Measurements from ENCODE around the gene CDK11B.
"Not testable (repeated sequence)": the region's sequence is repeated elsewhere in the genome, so short reads cannot be mapped to it uniquely, and the experiment has no call there.

The CDK11B gene

GRCh38 chr1:1683104-1683905 is 24.5 kb upstream of the CDK11B start:
- in situ Hi-C loops (cut with HindIII; ENCODE audit: low sequenced_read_pairs): no loop called here

GRCh38 chr1:1680912-1681273 is 22.1 kb upstream of the CDK11B start:
- in situ Hi-C loops (cut with HindIII; ENCODE audit: low sequenced_read_pairs): no loop called here

GRCh38 chr1:1680031-1680911 is 21.5 kb upstream of the CDK11B start:
- in situ Hi-C loops (cut with HindIII; ENCODE audit: low sequenced_read_pairs): no loop called here

- in situ Hi-C loops (cut with HindIII; ENCODE audit: low sequenced_read_pairs): no loop called here
These were observed 20.0 kb upstream of the CDK11B start for GRCh38 chr1:1678581-1679380.

GRCh38 chr1:1677718-1678580 is 19.1 kb upstream of the CDK11B start:
- in situ Hi-C loops (cut with HindIII; ENCODE audit: low sequenced_read_pairs): no loop called here

- in situ Hi-C loops (cut with HindIII; ENCODE audit: low sequenced_read_pairs): not testable (repeated sequence)
These were observed 17.3 kb upstream of the CDK11B start for GRCh38 chr1:1676087-1676486.

- in situ Hi-C loops (cut with HindIII; ENCODE audit: low sequenced_read_pairs): not testable (repeated sequence)
These were observed 16.4 kb upstream of the CDK11B start for GRCh38 chr1:1675218-1675617.

GRCh38 chr1:1674806-1675205 is 16.0 kb upstream of the CDK11B start:
- in situ Hi-C loops (cut with HindIII; ENCODE audit: low sequenced_read_pairs): not testable (repeated sequence)

- in situ Hi-C loops (cut with HindIII; ENCODE audit: low sequenced_read_pairs): no loop called here
These were observed 13.6 kb upstream of the CDK11B start for GRCh38 chr1:1672181-1672965.

- in situ Hi-C loops (cut with HindIII; ENCODE audit: low sequenced_read_pairs): no loop called here
These were observed 12.7 kb upstream of the CDK11B start for GRCh38 chr1:1671365-1672119.

- in situ Hi-C loops (cut with HindIII; ENCODE audit: low sequenced_read_pairs): no loop called here
These were observed 12.1 kb upstream of the CDK11B start for GRCh38 chr1:1670866-1671265.

- in situ Hi-C loops (cut with HindIII; ENCODE audit: low sequenced_read_pairs): no loop called here
These were observed 10.9 kb upstream of the CDK11B start for GRCh38 chr1:1669468-1670440.

- in situ Hi-C loops (cut with HindIII; ENCODE audit: low sequenced_read_pairs): no loop called here
These were observed 7.7 kb upstream of the CDK11B start for GRCh38 chr1:1666526-1666925.

GRCh38 chr1:1665815-1666251 is 7.0 kb upstream of the CDK11B start:
- in situ Hi-C loops (cut with HindIII; ENCODE audit: low sequenced_read_pairs): no loop called here

- in situ Hi-C loops (cut with HindIII; ENCODE audit: low sequenced_read_pairs): no loop called here
These were observed 6.4 kb upstream of the CDK11B start for GRCh38 chr1:1664941-1665814.

GRCh38 chr1:1664318-1664717 is 5.5 kb upstream of the CDK11B start:
- in situ Hi-C loops (cut with HindIII; ENCODE audit: low sequenced_read_pairs): not testable (repeated sequence)

Data from endothelial cell of hepatic sinusoid (primary cell).